Osteocyte (in vitro differentiated cells): ENCODE data around the gene EIF4E2. TPM values are rescaled to one million over a fixed set of nuclear protein-coding genes. Genes with fewer than 3 reads are reported as not detected.
A peak's percentile ranks its signal among the peaks of the same experiment; 100 is the strongest.

Source experiments
- DNase-seq: peaks from one replicate; pipeline ENCODE4 v3.0.0; 2021; ENCODE audit warnings: mixed read lengths; ENCODE audit not compliant: unreplicated experiment; ENCODE audit errors: extremely low spot score
- H3K27ac Mint-ChIP-seq: one replicate; pipeline ENCODE4 v1.8.0; 2021; ENCODE audit warnings: mild to moderate bottlenecking, mixed read lengths; ENCODE audit not compliant: unreplicated experiment
- H3K27me3 Mint-ChIP-seq: one replicate; pipeline ENCODE4 v1.8.0; 2021; ENCODE audit warnings: mixed read lengths; ENCODE audit not compliant: unreplicated experiment
- H3K36me3 Mint-ChIP-seq: one replicate; pipeline ENCODE4 v1.8.0; 2021; ENCODE audit warnings: mixed read lengths; ENCODE audit not compliant: unreplicated experiment
- H3K4me1 Mint-ChIP-seq: one replicate; pipeline ENCODE4 v1.8.0; 2021; ENCODE audit warnings: mixed read lengths; ENCODE audit not compliant: unreplicated experiment
- H3K4me3 Mint-ChIP-seq: one replicate; pipeline ENCODE4 v1.8.0; 2021; ENCODE audit warnings: mild to moderate bottlenecking, moderate library complexity, mixed read lengths; ENCODE audit not compliant: unreplicated experiment
- H3K9me3 Mint-ChIP-seq: one replicate; pipeline ENCODE4 v1.8.0; 2021; ENCODE audit warnings: mixed read lengths; ENCODE audit not compliant: unreplicated experiment
- total RNA-seq: library from RNA; stranded (reverse); gene quantifications from 2 replicates; pipeline ENCODE4 v1.2.1, GENCODE V29; 2021
- TF ChIP-seq, protein P1 (sequence below): fragments of 200-600 bp; sonication (generic); IDR thresholded peaks from 2 replicates; pipeline ENCODE4 v1.5.0; 2021; ENCODE audit warnings: antibody characterized with exemption, mild to moderate bottlenecking, moderate library complexity

The EIF4E2 gene
- total RNA-seq, 1 donor from 2014 or later, result 90.5 TPM

DNA sequence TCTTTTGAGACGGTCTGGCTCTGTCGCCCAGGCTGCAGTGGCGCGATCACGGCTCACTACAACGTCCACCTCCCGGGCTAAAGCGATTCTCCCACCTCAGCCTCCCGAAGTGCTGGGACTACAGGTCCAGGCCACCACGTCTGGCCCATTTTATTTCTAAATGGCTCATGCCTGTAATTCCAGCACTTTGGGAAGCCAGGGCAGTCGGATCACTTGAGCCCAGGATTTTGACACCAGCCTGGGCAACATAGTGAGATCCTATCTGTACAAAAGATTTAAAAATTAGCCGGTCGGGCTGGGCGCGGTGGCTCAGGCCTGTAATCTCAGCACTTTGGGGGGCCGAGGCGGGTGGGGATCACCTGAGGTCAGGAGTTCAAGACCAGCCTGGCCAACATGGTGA, 56.5 kb downstream of the EIF4E2 start:
- TF ChIP-seq, protein P1, sequence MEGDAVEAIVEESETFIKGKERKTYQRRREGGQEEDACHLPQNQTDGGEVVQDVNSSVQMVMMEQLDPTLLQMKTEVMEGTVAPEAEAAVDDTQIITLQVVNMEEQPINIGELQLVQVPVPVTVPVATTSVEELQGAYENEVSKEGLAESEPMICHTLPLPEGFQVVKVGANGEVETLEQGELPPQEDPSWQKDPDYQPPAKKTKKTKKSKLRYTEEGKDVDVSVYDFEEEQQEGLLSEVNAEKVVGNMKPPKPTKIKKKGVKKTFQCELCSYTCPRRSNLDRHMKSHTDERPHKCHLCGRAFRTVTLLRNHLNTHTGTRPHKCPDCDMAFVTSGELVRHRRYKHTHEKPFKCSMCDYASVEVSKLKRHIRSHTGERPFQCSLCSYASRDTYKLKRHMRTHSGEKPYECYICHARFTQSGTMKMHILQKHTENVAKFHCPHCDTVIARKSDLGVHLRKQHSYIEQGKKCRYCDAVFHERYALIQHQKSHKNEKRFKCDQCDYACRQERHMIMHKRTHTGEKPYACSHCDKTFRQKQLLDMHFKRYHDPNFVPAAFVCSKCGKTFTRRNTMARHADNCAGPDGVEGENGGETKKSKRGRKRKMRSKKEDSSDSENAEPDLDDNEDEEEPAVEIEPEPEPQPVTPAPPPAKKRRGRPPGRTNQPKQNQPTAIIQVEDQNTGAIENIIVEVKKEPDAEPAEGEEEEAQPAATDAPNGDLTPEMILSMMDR, result no peak
- peaks cover 24% of the 10 kb centered on the region for H3K4me1 Mint-ChIP-seq
- no peak overlapping the region for H3K4me3 Mint-ChIP-seq

DNA sequence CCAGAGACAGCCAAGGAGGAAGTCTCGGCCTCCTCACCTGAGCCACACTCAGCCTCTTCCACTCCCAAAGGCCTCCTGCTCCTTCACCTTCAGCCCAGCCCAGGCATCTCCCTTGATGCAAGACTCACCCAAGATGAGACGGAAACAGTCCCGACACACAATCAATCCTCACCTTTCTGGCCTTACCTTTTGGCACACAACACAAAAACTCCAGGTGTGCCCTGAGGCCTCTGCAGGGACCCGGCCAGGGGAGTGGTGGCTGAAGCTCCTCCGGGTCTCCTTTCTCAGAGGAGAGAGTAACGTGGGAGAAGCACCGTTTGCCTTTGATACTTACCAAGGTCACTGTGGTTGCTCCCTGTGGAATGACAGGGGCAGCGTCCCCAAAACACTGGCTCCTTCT, 59.1 kb downstream of the EIF4E2 start:
- Mint-ChIP-seq H3K4me3 (no peak overlapping the region), H3K9me3 (no peaks in the 10 kb centered on the region), H3K36me3 (no peaks in the 10 kb centered on the region), H3K27me3 (peaks cover 1% of the 10 kb centered on the region), H3K4me1 (peaks cover 42% of the 10 kb centered on the region), H3K27ac (no peak overlapping the region)
- DNase-seq, result no peak
- TF ChIP-seq, protein P1, result no peak

More for the DNA sequence above, 56.5 kb downstream of the EIF4E2 start:
- H3K36me3 Mint-ChIP-seq, result no peaks in the 10 kb centered on the region
- H3K9me3 Mint-ChIP-seq, result no peaks in the 10 kb centered on the region
- peaks cover 12% of the 10 kb centered on the region for H3K27me3 Mint-ChIP-seq
- no peak overlapping the region for H3K27ac Mint-ChIP-seq
- DNase-seq, result no peak

DNA sequence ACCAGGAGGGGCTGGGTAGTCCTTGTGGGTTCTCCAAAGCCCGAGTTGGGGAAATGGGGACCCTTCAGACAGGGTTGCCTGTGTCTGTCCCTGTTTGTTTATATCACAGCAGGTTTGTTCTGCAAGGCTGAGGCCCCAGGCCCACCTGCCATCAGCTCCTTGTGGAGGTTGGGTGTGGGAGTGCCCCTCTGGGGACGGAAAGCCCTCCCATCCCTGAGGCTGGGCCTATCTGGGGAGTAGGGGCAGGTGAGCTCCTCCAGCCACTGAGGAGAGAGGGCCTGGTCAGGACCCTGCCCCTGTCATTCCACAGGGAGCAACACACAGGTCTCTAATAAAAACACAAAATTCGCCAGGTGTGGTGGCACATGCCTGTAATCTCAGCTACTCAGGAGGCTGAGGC, 59.6 kb downstream of the EIF4E2 start:
- no peak overlapping the region for H3K4me3 Mint-ChIP-seq
- DNase-seq, result no peak
- H3K4me1 Mint-ChIP-seq, result peaks cover 44% of the 10 kb centered on the region
- H3K27ac Mint-ChIP-seq, result no peak overlapping the region
- H3K27me3 Mint-ChIP-seq, result no peaks in the 10 kb centered on the region
- TF ChIP-seq, protein P1, result no peak
- no peaks in the 10 kb centered on the region for H3K9me3 Mint-ChIP-seq
- H3K36me3 Mint-ChIP-seq, result no peaks in the 10 kb centered on the region

- H3K9me3 Mint-ChIP-seq, result no peaks in the 10 kb centered on the region
Observed at GRCh38 chr2:232611061-232611460, 60.6 kb downstream of the EIF4E2 start.

GRCh38 chr2:232611559-232612218, 61.2 kb downstream of the EIF4E2 start:
- H3K36me3 Mint-ChIP-seq, result no peaks in the 10 kb centered on the region
- H3K27ac Mint-ChIP-seq, result peak overlapping the region; percentile 34
- no peaks in the 10 kb centered on the region for H3K9me3 Mint-ChIP-seq

More at GRCh38 chr2:232611061-232611460, 60.6 kb downstream of the EIF4E2 start:
- Mint-ChIP-seq H3K27ac (peak overlapping the region; percentile 47), H3K27me3 (no peaks in the 10 kb centered on the region), H3K36me3 (no peaks in the 10 kb centered on the region), H3K4me1 (peaks cover 45% of the 10 kb centered on the region), H3K4me3 (no peak overlapping the region)
- TF ChIP-seq, protein P1, result no peak
- DNase-seq, result no peak

More at GRCh38 chr2:232611559-232612218, 61.2 kb downstream of the EIF4E2 start:
- Mint-ChIP-seq H3K4me1 (peaks cover 43% of the 10 kb centered on the region), H3K27me3 (no peaks in the 10 kb centered on the region), H3K4me3 (no peak overlapping the region)
- DNase-seq, result peak; percentile 97
- TF ChIP-seq, protein P1, result peak; percentile 94
